ENCODE data around the gene SLC1A3.

SLC1A3 gene

GRCh38 chr5:36611520-36612274, 5.3 kb downstream of the SLC1A3 start:
- peaks cover 5% of the 10 kb centered on the region for H3K4me1 Mint-ChIP-seq (ENCODE audit: low read depth)
- no peak overlapping the region for H3K4me3 Mint-ChIP-seq
- no peak overlapping the region for H3K27ac Mint-ChIP-seq
- no peaks in the 10 kb centered on the region for H3K9me3 Mint-ChIP-seq
- H3K36me3 Mint-ChIP-seq (ENCODE audit: low read depth): no peaks in the 10 kb centered on the region
- H3K27me3 Mint-ChIP-seq (ENCODE audit: low read depth): peaks cover 32% of the 10 kb centered on the region

DNA sequence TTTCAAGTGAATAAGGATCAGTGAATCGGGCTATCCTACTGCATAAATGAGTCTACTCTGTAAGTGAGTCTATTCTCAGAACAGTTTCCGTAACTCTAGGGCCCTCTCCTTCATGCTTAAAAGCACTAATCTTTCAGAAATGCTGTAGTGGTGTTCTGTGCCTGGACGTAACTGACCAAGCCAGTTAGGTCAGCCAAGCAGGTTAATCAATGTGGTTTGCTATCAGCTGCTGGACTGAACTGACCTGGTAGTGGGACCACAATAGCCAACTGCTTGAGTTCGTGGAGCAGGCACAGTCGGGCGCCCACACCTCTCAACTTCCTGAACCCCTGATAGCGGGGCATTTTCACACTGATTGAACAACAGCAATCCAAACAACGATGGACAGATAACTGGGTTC, 6.8 kb downstream of the SLC1A3 start:
- Mint-ChIP-seq H3K27me3 (ENCODE audit: low read depth) (peaks cover 18% of the 10 kb centered on the region), H3K27ac (no peak overlapping the region), H3K9me3 (no peaks in the 10 kb centered on the region), H3K36me3 (ENCODE audit: low read depth) (no peaks in the 10 kb centered on the region), H3K4me3 (no peak overlapping the region), H3K4me1 (ENCODE audit: low read depth) (no peaks in the 10 kb centered on the region)

GRCh38 chr5:36613771-36614656, 7.6 kb downstream of the SLC1A3 start:
- Mint-ChIP-seq H3K27ac (no peak overlapping the region), H3K4me3 (no peak overlapping the region), H3K27me3 (ENCODE audit: low read depth) (peaks cover 12% of the 10 kb centered on the region), H3K4me1 (ENCODE audit: low read depth) (no peaks in the 10 kb centered on the region), H3K9me3 (no peaks in the 10 kb centered on the region), H3K36me3 (ENCODE audit: low read depth) (no peaks in the 10 kb centered on the region)

- peaks cover 12% of the 10 kb centered on the region for H3K27me3 Mint-ChIP-seq (ENCODE audit: low read depth)
- H3K27ac Mint-ChIP-seq: no peak overlapping the region
- H3K9me3 Mint-ChIP-seq: no peaks in the 10 kb centered on the region
- H3K4me1 Mint-ChIP-seq (ENCODE audit: low read depth): no peaks in the 10 kb centered on the region
- H3K4me3 Mint-ChIP-seq: no peak overlapping the region
- no peaks in the 10 kb centered on the region for H3K36me3 Mint-ChIP-seq (ENCODE audit: low read depth)
Observed at GRCh38 chr5:36614657-36615308, 8.4 kb downstream of the SLC1A3 start.

DNA sequence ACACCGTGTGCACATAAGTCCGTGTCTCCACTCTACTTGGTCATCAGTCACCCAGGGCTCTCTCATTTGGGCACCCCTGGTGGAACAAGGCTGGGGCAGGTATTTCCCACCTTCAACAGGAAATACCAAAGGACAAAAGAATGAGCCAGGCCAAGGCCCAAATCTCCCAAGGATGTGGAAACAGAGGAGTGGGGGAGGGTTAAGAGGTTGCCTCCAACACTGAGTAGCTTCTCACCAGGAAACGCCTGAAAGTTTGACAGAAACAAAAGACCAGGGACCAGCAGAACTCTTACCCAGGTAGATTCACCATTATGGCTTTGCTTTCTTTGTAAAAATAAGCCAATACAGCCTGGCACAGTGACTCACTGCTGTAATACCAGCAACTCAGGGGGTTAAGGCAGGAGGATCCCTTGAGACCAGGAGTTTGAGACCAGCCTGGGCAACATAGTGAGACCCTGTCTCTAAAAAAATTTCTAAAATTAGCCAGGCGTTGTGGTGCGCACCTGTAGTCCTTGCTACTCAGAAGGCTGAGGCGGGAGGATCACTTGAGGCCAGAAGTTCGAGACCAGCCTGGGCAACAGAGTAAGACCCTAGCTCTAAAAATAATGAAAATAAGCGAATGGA, 12.7 kb downstream of the SLC1A3 start:
- H3K27ac Mint-ChIP-seq: no peak overlapping the region
- no peak overlapping the region for H3K4me3 Mint-ChIP-seq
- no peaks in the 10 kb centered on the region for H3K9me3 Mint-ChIP-seq
- no peaks in the 10 kb centered on the region for H3K36me3 Mint-ChIP-seq (ENCODE audit: low read depth)
- no peaks in the 10 kb centered on the region for H3K27me3 Mint-ChIP-seq (ENCODE audit: low read depth)
- H3K4me1 Mint-ChIP-seq (ENCODE audit: low read depth): no peaks in the 10 kb centered on the region

DNA sequence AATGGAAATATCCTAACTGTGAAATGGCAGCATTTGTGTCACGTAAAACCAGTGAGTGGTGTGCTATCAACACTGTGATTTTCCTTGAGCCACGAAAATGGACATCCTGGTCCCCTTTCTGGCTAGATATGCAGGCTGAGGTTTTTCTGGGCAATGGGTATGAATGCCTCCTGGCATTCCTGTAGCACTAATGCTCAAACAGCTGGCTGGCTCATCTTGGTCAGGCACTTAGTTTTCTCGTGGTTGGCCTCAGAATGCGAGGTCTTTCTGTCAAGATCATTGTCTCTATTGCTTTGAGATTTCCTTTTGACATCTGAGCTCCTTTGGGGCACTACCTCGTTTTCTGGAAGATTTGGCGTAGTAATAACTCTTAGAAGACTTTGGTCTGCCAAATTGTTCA, 15.6 kb downstream of the SLC1A3 start:
- peaks cover 4% of the 10 kb centered on the region for H3K27me3 Mint-ChIP-seq (ENCODE audit: low read depth)
- no peaks in the 10 kb centered on the region for H3K9me3 Mint-ChIP-seq
- H3K27ac Mint-ChIP-seq: no peak overlapping the region
- no peaks in the 10 kb centered on the region for H3K36me3 Mint-ChIP-seq (ENCODE audit: low read depth)
- no peak overlapping the region for H3K4me3 Mint-ChIP-seq
- no peaks in the 10 kb centered on the region for H3K4me1 Mint-ChIP-seq (ENCODE audit: low read depth)

- no peak overlapping the region for H3K4me3 Mint-ChIP-seq
- no peaks in the 10 kb centered on the region for H3K9me3 Mint-ChIP-seq
- H3K36me3 Mint-ChIP-seq (ENCODE audit: low read depth): no peaks in the 10 kb centered on the region
- H3K27me3 Mint-ChIP-seq (ENCODE audit: low read depth): peaks cover 8% of the 10 kb centered on the region
- H3K4me1 Mint-ChIP-seq (ENCODE audit: low read depth): no peaks in the 10 kb centered on the region
- no peak overlapping the region for H3K27ac Mint-ChIP-seq
Observed at GRCh38 chr5:36623832-36624231, 17.4 kb downstream of the SLC1A3 start.

DNA sequence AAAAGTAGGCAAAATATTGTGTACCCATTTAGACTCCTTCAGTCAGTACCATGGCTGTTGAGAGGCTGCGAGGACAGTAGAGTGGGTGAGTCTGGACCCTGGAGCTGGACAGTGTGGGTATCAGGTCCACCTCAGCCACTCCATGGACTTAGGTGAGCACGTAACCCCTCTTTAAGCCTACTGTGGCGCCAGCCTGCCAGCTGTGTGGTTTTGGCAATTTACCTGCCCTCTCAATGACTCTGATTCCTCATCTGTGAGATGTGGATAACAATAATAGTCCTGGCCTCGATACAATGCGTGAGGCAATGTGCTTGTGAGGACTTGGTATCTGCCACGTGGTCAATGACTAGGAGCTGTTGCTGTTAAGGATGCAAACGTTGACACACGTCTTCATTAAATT, 17.9 kb downstream of the SLC1A3 start:
- H3K4me3 Mint-ChIP-seq: no peak overlapping the region
- no peaks in the 10 kb centered on the region for H3K36me3 Mint-ChIP-seq (ENCODE audit: low read depth)
- H3K4me1 Mint-ChIP-seq (ENCODE audit: low read depth): no peaks in the 10 kb centered on the region
- no peak overlapping the region for H3K27ac Mint-ChIP-seq
- H3K9me3 Mint-ChIP-seq: no peaks in the 10 kb centered on the region
- H3K27me3 Mint-ChIP-seq (ENCODE audit: low read depth): peaks cover 8% of the 10 kb centered on the region

DNA sequence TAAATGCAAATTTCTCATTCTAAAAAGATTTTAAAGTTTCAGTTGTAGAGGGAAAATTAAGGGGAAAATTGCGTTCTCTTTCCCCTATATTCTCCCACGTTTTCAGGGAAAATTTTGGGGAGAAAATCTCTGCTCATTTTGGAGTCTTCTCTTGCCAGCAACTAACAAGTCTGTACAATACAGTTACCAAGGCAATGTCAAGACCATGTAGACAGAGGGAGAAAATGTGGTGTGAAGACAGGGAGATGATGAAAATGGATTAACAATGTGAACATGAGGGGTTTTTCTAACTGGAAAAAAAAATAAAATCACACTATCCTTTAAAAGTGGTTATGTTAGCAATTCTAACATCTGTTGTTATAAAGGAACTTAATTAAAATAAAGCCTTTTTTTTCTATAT, 22.3 kb downstream of the SLC1A3 start:
- Mint-ChIP-seq H3K4me3 (no peak overlapping the region), H3K27me3 (ENCODE audit: low read depth) (peaks cover 13% of the 10 kb centered on the region), H3K27ac (no peak overlapping the region), H3K9me3 (no peaks in the 10 kb centered on the region), H3K36me3 (ENCODE audit: low read depth) (no peaks in the 10 kb centered on the region), H3K4me1 (ENCODE audit: low read depth) (no peaks in the 10 kb centered on the region)

- H3K9me3 Mint-ChIP-seq: no peaks in the 10 kb centered on the region
- H3K4me3 Mint-ChIP-seq: no peak overlapping the region
- H3K27ac Mint-ChIP-seq: no peak overlapping the region
- H3K27me3 Mint-ChIP-seq (ENCODE audit: low read depth): peaks cover 15% of the 10 kb centered on the region
- no peaks in the 10 kb centered on the region for H3K4me1 Mint-ChIP-seq (ENCODE audit: low read depth)
- no peaks in the 10 kb centered on the region for H3K36me3 Mint-ChIP-seq (ENCODE audit: low read depth)
Observed at GRCh38 chr5:36629729-36630128, 23.3 kb downstream of the SLC1A3 start.

GRCh38 chr5:36630201-36631145, 24.1 kb downstream of the SLC1A3 start:
- Mint-ChIP-seq H3K9me3 (no peaks in the 10 kb centered on the region), H3K4me3 (no peak overlapping the region), H3K27me3 (ENCODE audit: low read depth) (peaks cover 15% of the 10 kb centered on the region), H3K36me3 (ENCODE audit: low read depth) (no peaks in the 10 kb centered on the region), H3K27ac (no peak overlapping the region), H3K4me1 (ENCODE audit: low read depth) (no peaks in the 10 kb centered on the region)

DNA sequence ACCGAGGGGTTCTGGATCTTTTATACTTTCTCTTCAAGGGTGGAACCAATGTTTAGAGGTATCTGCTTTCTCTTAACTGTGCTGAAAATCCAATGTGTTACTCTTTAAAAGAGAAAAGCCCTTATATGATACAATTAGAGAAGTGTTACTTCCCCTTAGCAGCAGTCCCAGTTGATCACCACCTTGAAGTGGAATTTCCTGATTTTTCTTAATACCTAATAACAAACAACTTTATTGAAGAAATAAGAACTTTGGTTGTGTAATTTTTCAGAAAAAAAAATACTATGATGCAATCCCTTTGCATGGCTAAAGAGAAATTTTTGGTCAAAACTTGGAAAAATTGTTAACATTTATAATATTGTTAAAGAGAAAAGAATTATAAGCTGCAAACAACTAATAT, 24.7 kb downstream of the SLC1A3 start:
- Mint-ChIP-seq H3K27me3 (ENCODE audit: low read depth) (peaks cover 12% of the 10 kb centered on the region), H3K27ac (no peak overlapping the region), H3K36me3 (ENCODE audit: low read depth) (no peaks in the 10 kb centered on the region), H3K9me3 (no peaks in the 10 kb centered on the region), H3K4me3 (no peak overlapping the region), H3K4me1 (ENCODE audit: low read depth) (no peaks in the 10 kb centered on the region)

DNA sequence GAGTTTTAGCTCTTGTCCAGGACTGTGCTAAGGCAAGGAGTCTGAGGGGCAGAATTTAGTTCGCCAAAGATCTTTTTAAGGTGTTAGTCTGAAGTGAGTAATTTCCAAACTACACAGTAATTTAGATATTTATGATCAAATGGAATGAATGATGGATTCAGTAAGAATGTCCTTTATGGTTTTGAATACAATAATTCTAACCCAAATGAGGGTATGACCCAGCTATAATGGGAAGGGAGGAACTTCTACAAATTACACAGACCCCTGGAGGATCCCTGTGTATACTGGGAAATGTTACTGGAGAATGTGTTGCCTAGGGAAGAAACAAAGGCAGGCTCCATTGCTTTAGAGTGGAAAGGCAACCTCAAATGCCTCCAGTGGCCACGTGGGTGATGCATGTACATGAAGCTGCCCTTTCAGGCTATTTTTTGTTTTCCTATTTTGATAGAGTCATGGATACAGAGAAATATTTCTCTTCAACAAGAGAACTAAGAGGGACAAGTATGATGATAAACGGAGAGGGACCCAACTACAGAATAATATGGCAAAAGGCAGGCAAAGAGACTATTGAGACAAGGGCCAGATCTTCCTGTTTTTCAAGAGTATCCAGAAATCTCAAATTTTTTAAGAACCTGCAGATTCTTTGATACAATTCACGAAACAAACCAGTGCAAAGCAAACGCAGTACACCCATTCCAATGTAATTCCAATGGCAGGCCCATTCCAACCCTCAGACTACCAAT, 25.4 kb downstream of the SLC1A3 start:
- no peaks in the 10 kb centered on the region for H3K9me3 Mint-ChIP-seq
- peaks cover 12% of the 10 kb centered on the region for H3K27me3 Mint-ChIP-seq (ENCODE audit: low read depth)
- no peak overlapping the region for H3K4me3 Mint-ChIP-seq
- H3K4me1 Mint-ChIP-seq (ENCODE audit: low read depth): no peaks in the 10 kb centered on the region
- no peaks in the 10 kb centered on the region for H3K36me3 Mint-ChIP-seq (ENCODE audit: low read depth)
- H3K27ac Mint-ChIP-seq: no peak overlapping the region
